HG03139 (cell line): Measurements from ENCODE around the gene C3orf20.
"Not testable (repeated sequence)": the region's sequence is repeated elsewhere in the genome, so short reads cannot be mapped to it uniquely, and the experiment has no call there.

Experiments
- ATAC-seq: cut with Tn5 transposase; IDR thresholded peaks from one replicate; pipeline ENCODE4 v1.9.1; 2021; ENCODE audit not compliant: unreplicated experiment

Gene C3orf20

GRCh38 chr3:14752979-14753378, 78.0 kb downstream of the C3orf20 start:
- not testable (repeated sequence) for ATAC-seq

DNA sequence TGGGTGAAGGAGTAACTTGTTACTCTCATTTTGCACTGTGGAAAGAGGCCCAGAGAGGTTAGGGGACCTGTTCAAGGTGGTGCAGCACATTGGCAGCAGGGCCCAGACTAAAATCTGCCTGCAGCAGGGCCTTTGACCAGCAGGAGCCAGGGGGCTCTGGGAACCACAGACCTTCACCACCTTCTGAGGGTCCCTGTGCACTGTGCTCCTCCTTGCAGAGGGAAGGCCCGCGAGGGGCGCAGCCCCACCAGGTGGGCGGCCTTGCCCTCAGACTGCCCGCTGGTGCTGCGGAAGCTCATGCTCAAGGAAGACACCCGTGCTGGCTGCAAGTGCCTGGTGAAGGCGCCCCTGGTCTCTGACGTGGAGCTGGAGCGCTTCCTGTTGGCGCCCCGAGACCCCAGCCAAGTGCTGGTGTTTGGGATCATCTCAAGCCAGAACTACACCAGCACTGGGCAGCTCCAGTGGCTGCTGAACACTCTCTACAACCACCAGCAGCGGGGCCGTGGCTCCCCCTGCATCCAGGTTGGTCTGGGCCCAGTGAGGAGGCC, 82.3 kb downstream of the C3orf20 start:
- ATAC-seq = no peak

DNA sequence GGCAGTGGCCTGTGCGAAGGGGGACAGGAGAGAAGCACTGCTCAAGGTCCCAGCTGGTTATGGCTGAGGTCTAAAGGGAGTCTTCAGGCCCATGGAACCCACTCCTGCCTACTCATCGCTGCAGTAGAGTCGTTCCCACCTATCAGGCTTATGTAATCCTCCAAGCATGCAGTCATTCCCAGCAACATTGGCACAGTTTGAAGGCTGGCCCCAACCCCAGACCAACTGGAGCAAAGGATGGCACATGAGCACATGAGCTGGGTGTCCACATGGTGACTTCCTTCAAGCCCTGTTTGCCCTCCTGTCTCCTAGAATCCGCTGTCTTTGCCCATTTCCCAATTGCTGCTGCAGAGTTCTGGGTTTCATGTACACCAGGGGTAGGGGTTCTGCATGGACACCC, 83.4 kb downstream of the C3orf20 start:
- no peak for ATAC-seq

DNA sequence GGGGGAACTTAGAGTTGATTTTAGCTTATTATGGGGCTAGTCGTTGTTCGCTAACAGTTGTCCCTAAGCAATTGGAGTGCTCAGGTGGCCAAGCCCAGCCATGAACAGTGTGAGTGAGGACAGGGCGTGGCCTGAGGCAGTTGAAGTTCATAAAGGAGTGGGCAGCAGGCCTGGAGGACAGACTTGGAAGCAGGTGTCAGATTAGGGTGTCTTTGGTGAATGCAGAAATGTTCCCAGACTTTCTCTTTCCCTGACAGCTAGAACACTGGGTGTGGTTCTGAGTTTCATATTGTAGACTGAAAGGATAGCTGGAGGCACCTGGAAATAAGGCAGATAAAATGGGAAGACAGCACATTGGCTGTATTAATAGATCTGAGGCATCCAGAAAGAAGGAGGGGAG, 84.0 kb downstream of the C3orf20 start:
- no peak for ATAC-seq

GRCh38 chr3:14760185-14760584, 85.2 kb downstream of the C3orf20 start:
- ATAC-seq = no peak

- ATAC-seq = no peak
Measured at GRCh38 chr3:14761121-14761672, 86.3 kb downstream of the C3orf20 start.

GRCh38 chr3:14761866-14762265, 86.9 kb downstream of the C3orf20 start:
- no peak for ATAC-seq

- ATAC-seq = no peak
Measured at GRCh38 chr3:14762701-14763100, 87.8 kb downstream of the C3orf20 start.

GRCh38 chr3:14764331-14765059, 89.6 kb downstream of the C3orf20 start:
- ATAC-seq = no peak

DNA sequence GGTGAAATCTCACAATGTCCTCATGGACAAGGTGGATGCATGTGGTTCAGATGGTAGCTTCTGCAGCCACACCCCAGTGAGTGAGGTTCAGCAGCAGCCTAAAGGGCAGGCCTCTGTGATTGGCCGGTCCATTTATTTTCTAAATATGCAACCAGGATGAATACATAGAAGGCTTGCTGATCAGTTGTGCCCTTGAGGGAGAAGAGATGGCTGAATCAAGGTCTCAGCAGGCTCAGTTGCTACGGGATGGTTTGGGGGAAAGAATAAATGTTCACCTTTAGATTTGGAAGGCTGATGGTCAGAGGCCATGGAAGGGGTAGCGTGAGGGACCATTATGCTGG, 90.1 kb downstream of the C3orf20 start:
- no peak for ATAC-seq

- ATAC-seq = no peak
Measured at GRCh38 chr3:14765576-14766427, 90.9 kb downstream of the C3orf20 start.

DNA sequence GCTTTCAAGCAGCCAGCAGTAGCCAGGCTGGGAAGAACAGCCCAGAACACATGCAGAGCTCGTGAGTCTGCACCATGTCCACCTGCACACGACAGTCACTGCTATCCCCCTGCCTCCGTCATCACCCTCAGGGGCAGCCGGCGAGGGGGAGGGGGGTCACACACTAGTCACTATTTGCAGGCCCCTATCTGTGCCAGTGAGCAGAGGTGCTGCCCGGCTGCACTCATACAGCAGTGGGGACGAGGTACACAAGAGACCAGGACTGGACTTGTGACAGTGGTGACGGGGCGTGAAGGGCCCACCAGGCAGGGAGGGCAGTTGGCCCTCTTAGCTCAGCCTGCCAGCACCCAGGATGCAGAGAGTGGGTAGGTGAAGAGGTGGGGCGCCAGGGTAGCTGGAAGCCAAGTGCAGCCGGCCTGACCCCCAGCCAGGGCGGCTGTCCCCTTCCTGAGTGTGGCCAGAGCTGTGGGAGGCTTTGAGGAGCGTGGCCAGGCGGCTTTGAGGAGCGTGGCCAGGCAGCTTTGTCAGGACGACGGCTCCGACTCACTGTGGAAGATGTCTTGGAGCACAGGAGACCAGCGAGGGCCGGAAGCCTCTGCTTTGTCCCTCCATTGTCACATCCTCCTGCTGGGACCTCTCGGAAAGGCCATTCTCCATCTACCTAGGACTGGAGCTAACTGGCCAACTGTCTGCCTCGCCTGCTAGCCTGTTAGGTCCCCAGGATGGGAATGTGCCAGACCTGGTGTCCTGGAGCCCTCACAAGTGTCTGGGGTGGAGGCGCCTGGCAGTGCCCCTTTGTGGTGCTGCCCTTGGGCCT, 91.7 kb downstream of the C3orf20 start:
- no peak for ATAC-seq

DNA sequence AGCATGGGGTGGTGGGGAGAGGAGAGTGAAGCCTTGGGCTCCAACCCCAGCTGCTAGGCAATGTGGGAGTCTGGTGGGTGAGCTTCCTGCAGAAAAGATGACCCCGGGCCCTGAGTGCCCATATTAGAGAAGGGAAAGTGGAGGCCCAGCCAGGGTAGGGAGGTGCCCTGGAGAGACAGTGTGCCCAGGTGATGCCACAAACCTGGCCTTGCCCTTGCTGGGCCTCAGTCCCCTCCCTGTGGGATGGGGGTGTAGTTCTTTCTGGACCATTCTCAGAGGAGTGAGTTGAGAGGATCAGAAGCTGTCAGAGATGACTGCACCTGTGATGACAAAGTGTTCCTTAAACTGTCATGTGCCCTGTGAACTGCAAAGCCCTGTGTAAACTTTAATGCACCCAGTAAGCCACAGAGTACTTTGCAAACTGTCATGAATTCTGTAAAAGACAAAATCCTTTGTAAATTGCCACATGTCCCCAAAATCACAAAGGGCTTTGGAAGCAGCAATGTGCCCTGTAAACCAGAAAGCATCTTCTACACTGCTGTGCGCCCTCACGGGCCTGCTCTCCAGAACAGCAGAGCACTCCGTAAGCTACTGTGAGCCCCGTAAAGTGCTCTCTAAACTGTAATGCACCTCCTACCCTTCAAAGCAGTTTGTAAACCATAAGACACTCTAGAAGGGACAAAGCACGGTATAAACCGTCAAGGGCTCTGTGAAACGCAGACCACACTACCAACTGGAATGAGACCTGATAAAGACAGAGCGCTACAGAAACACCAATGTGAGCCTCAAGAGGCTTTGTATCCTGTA, 92.5 kb downstream of the C3orf20 start:
- no peak for ATAC-seq

DNA sequence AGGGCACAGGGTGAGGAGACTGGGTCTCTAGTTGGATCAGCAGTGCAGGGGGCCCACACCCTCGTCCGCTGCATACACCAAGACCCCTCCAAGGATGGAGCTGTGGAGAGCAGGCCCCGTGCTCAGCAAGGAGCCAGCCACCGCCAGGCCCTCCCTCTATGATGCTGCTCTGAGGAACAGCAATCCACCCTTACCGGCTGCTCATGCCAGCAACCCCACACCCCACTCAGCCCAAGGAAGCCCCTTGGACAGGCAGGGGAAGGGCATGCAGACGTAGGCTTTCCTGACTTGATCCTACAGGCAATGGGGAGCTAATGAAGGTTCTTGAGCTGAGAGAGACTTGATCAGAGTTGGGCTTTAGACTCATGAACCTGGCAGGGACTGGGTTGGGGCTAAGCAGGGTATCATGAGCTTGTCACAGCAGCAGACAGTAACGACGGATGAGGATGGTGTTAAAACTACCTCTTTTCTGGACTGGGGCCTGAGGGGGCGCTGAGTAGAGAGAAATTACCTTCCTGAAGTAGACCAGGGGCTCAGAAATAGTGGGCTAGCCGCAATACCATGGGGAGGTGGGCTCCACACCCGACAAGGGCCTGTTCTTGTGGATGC, 93.3 kb downstream of the C3orf20 start:
- no peak for ATAC-seq

DNA sequence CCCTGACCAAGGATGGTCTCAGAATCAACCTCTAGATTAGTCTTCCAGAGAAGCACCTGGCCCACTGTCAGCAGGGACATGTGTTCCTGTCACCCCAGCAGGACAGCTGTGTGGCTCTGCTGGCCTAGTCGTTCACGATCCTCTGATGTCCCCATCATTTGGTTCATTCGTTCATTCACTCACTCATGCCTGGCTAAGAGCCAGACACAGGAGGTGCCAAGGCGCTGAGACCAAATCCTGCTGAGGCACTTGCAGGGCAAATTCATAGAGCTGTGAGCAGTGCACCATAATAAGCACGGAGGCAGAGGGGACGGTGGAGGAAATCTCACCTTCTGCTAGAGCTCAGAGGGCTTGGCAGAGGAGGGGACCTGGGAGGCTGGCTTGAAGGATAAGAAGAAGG, 93.9 kb downstream of the C3orf20 start:
- ATAC-seq = no peak

- no peak for ATAC-seq
Measured at GRCh38 chr3:14769544-14770325, 94.8 kb downstream of the C3orf20 start.

- no peak for ATAC-seq
Measured at GRCh38 chr3:14770591-14770990, 95.7 kb downstream of the C3orf20 start.

GRCh38 chr3:14771593-14772497, 96.9 kb downstream of the C3orf20 start:
- ATAC-seq = no peak
